D341Med (cell line): ENCODE results near the gene PLTP.

ENCODE experiments used
- DNase-seq: peaks from one replicate; pipeline ENCODE4 v3.0.0; 2012; ENCODE audit warnings: low spot score

Gene PLTP

DNA sequence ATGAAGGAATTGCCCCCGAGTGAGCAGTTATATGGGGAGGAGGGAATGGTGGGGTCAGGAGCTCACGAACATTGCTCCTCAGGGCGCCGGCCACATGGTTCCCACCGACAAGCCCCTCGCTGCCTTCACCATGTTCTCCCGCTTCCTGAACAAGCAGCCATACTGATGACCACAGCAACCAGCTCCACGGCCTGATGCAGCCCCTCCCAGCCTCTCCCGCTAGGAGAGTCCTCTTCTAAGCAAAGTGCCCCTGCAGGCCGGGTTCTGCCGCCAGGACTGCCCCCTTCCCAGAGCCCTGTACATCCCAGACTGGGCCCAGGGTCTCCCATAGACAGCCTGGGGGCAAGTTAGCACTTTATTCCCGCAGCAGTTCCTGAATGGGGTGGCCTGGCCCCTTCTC is 13.7 kb downstream of the PLTP start:
- no peak for DNase-seq

GRCh38 chr20:45897692-45898091 is 14.3 kb downstream of the PLTP start:
- DNase-seq, result no peak

DNA sequence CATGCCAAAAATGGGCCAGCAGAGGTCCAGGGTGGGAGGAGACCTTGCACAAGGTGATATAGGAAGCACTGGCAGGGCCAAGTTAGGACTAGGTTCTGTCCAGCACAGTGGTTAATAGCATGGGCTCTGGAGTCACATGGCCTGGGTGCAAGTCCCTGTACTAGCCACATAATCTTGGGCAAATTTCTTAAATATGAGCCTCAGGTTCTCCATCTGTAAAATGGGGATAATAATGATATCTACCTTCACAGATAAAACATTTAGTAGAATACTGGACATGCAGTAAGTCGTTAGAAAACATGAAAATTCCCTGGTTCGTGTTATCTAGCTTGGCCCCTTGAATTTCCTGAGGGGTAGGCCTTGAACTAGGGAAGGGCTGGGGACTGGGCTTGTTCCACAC is 14.7 kb downstream of the PLTP start:
- DNase-seq, result no peak

DNA sequence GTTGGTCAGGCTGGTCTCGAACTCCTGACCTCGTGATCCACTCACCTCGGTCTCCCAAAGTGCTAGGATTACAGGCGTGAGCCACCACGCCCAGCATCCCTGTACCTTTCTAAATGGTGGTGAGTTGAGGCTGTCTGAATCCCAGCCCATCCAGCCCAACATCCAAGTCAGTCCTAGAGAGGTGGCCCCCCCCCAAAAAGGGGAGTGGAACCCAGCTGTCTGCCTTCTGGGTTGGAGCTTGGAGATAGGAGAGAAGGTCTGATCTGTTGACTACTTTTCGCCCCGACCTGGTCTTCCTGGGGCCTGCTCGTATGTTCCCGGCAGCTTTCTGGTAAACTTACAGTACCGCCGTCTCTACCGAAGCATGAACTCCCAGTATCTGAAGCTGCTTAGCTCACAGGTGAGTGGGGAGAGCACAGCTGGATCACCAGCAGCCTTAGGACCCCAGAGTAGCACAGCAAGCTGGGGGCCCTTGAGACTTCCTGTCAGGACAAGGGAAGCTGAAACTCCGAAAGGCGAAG is 15.3 kb downstream of the PLTP start:
- no peak for DNase-seq

DNA sequence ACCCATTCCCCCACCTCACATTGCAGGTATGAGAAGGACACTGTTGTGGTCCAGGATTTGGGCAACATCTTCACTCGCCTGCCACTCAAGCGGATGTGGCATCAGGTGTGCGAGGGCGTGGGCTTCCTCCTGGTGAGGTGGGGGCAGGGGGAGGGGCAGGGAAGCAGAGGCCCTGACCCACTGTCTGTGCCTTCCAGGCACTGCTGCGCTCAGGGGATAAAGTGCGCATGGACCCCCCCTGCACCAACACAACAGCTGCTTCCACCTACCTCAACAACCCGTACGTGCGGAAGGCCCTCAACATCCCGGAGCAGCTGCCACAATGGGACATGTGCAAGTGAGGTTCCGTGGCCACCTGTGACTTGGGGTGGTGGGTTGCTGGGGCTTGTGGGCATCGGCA is 17.2 kb downstream of the PLTP start:
- no peak for DNase-seq

GRCh38 chr20:45893831-45894230 is 18.1 kb downstream of the PLTP start:
- DNase-seq, result no peak

DNA sequence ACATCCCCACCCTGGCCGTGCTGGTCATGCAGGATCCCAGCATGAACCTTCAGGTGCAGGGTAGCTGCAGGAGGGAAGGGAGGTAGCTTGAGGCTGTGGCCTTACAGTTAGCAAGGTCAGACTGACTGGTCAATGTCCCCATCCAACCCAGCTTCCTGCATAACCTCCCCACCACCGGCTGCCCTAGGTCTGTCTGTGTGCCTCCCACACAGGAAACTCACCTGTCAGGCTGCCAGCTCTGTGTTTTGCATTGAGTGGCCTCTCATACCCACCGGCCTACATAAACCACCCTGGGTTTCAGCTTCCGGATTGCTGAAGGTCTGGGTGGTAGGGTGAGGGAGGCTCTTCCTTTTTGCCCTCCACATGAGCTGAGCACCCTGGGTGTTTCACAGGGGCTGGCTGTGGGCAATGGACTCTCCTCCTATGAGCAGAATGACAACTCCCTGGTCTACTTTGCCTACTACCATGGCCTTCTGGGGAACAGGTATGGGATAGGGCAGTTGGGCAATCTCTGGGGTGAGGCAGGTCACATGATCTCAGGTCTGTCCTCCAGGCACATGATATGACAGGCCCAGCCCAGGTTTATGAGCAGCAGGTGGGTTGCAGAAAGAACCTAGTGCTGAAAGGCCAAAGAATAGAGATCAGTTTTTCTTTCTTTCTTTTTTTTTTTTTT is 19.0 kb downstream of the PLTP start:
- DNase-seq, result no peak

GRCh38 chr20:45892049-45892825 is 19.7 kb downstream of the PLTP start:
- DNase-seq, result peak; percentile 68

- DNase-seq, result peak; percentile 94
Measured at GRCh38 chr20:45890985-45891983, 20.7 kb downstream of the PLTP start, which contains the start of the genes CTSA and NEURL2. CTSA (plus strand) TSS chr20:45891335; CDS start chr20:45891569, 234 bp downstream. NEURL2 (minus strand) TSS chr20:45891208; CDS start chr20:45890991, 217 bp downstream.

DNA sequence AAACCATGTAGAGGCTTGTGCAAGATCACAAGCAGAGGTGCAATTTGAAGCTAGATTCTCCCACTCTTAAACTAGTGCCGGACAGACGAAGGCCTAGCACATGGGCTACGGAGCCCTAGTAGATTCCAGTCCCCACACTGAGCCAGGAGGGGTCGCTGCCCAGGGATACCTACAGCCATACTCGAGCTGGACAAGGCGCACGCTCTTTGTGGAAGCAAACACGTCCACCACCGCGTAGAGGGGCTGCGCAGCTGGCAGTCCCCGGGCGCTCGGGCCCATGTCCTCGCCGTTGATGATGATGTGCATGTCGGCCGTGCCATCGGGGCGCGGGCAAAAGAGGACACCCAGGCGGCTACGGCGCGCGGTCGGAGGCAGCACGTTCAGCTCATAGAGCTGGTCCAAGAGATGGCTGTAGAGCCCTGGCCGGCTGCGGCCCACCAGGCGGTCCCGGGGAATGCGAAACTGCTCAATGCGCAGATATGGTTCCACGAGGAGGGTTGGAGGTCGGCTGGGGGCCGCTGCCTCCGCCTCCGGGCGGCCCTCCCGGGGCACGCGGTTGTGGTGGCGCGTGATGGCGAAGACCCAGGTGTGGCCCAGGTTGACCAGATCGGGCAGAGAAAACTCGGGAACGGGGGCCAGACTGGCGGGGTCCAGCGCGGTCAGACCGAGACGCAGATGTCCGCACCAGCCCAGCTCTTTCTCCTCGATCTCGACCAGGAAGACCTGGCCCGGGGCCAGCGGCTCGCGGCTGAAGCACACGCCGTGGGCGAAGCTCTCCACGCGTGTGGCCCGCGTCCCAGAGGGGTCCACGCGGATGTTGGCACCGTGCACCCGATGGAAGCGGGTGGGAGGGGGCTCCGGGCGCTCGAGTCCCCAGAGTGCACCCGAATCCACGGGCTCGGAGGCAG is 21.6 kb downstream of the PLTP start:
- peak; percentile 78 for DNase-seq

- DNase-seq, result no peak
Measured at GRCh38 chr20:45888681-45889080, 23.3 kb downstream of the PLTP start.

GRCh38 chr20:45887346-45887715 is 24.6 kb downstream of the PLTP start, which contains the start of gene SPATA25:
SPATA25 (minus strand) TSS chr20:45887622; CDS start chr20:45887590, 32 bp downstream.
- no peak for DNase-seq

GRCh38 chr20:45886590-45887345 is 25.2 kb downstream of the PLTP start:
- DNase-seq, result no peak

GRCh38 chr20:45883100-45883469 is 28.9 kb downstream of the PLTP start:
- DNase-seq, result no peak

- no peak for DNase-seq
Measured at GRCh38 chr20:45882469-45883099, 29.4 kb downstream of the PLTP start.

GRCh38 chr20:45880988-45881788 is 30.8 kb downstream of the PLTP start, which contains the start of gene ZSWIM1:
ZSWIM1 (plus strand) TSS chr20:45881227; CDS start chr20:45882593, 1,366 bp downstream.
- peak; percentile 97 for DNase-seq

DNA sequence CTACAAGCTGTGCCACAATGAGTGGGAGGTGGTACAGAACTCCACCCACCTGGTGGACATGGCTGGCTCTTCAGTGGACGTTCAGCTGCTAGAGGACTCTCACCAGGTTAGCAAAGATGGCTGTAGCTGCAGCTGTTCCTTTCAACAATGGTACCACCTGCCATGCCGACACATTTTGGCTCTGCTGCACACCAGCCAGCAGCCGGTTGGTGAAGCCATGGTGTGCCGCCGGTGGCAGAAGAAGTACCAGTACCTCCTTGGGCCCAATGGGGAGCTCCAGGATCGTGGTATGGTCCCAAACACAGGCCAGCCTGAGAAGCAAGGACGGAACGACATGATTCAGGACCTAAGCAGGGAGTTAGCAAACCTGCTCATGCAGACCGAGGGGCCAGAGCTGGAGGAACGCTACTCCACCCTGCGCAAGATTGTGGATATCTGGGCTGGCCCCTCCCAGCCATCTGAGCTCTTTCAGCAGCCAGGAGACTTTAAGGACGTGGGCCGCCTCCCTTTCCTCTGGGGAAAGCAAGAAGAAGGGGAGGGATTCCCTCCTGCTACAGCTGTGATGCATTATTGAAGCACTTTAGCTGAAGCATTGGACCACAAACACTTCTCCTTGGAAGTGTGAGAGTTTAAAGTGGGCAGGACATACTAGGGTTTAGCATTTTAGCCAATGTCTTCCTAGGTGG is 33.7 kb downstream of the PLTP start:
- DNase-seq, result peak; percentile 81

GRCh38 chr20:45874576-45874975 is 37.4 kb downstream of the PLTP start:
- DNase-seq, result no peak
